GM12878 (cell line): Measurements from ENCODE around the gene ZNF827. TPM values are rescaled to one million over a fixed set of nuclear protein-coding genes. Genes with fewer than 3 reads are reported as not detected.

ENCODE experiments used
- ATAC-seq: fragments of 200-7000 bp; cut with Tn5 transposase; 3 replicates; pipeline ENCODE4 v1.9.1; 2020; ENCODE audit warnings: mild to moderate bottlenecking, moderate library complexity
- BruUV-seq: library from RNA; stranded (reverse); fragments of 400-500 nt; replicated peaks from 2 replicates; lab custom pipeline; 2021; lab: Mats Ljungman, UMichigan
- CTCF ChIA-PET: fragments of 300-600 bp; sonication (Branson Sonifier 250); formaldehyde crosslinking; extraction: SDS; loops from one replicate; lab custom pipeline; 2021; ENCODE audit warnings: inconsistent platforms; lab: Yijun Ruan, JAX
- POLR2A ChIA-PET: fragments of 350-600 bp; formaldehyde crosslinking; extraction: SDS; loops from one replicate; lab custom pipeline; 2021; ENCODE audit warnings: inconsistent platforms; lab: Charles Lee
- RAD21 ChIA-PET: fragments of 300-600 bp; sonication (Branson Sonifier 250); formaldehyde crosslinking; loops from one replicate; lab custom pipeline; 2023; ENCODE audit warnings: antibody characterized with exemption; ENCODE audit not compliant: unreplicated experiment; lab: Charles Lee
- SMC1A ChIA-PET: fragments of 300-600 bp; sonication (Branson Sonifier 250); formaldehyde crosslinking; loops from one replicate; lab custom pipeline; 2023; ENCODE audit not compliant: unreplicated experiment, uncharacterized antibody; lab: Charles Lee
- DNase-seq: peaks from one replicate; pipeline ENCODE4 v3.0.0-alpha.2; 2011; ENCODE audit warnings: low read depth, low spot score
- FAIRE-seq: peaks from 3 replicates; lab custom pipeline; 2011; peaks lifted over from hg19 to GRCh38; lab: Jason Lieb, UNC
- H2AFZ ChIP-seq: 2 replicates; pipeline ENCODE4 v1.6.0; 2011; ENCODE audit warnings: low read depth, low read length, control low read depth; ENCODE audit not compliant: control insufficient read depth
- H3K27ac ChIP-seq: 2 replicates; pipeline ENCODE4 v1.5.1; 2011; ENCODE audit warnings: control low read depth; ENCODE audit not compliant: control insufficient read depth, insufficient read depth
- H3K27me3 ChIP-seq, 2 experiments: replicated peaks in 1 of 2; 2 replicates each; pipeline versions ENCODE4 v1.6.0 to v1.6.1; 2011; ENCODE audit warnings: low read length in 1 of 2; ENCODE audit not compliant: control insufficient read depth in 2 of 2, insufficient read depth in 2 of 2
- H3K36me3 ChIP-seq, 2 experiments: 2 replicates each; pipeline ENCODE4 v1.5.1; 2011; ENCODE audit warnings: low read length in 1 of 2; ENCODE audit not compliant: control insufficient read depth in 2 of 2, insufficient read depth in 2 of 2
- H3K4me1 ChIP-seq: 2 replicates; pipeline ENCODE4 v1.6.1; 2011; ENCODE audit warnings: mild to moderate bottlenecking, low read length, moderate library complexity, mixed read lengths; ENCODE audit not compliant: control insufficient read depth, insufficient read depth
- H3K4me2 ChIP-seq: 2 replicates; pipeline ENCODE4 v1.6.0; 2011; ENCODE audit warnings: control low read depth; ENCODE audit not compliant: control insufficient read depth, insufficient read depth
- H3K4me3 ChIP-seq: fragments of 200-600 bp; sonication (generic); 2 replicates; pipeline ENCODE4 v1.5.1; 2016
- H3K79me2 ChIP-seq: 2 replicates; pipeline ENCODE4 v1.6.0; 2011; ENCODE audit warnings: low read length; ENCODE audit not compliant: control insufficient read depth, insufficient read depth
- H3K9ac ChIP-seq: 2 replicates; pipeline ENCODE4 v1.8.0; 2011; ENCODE audit warnings: low read length, control low read depth, mixed read lengths; ENCODE audit not compliant: control insufficient read depth, insufficient read depth
- H3K9me3 ChIP-seq: replicated peaks from 3 replicates; pipeline ENCODE4 v1.5.1; 2011; ENCODE audit warnings: mild to moderate bottlenecking, low read length; ENCODE audit not compliant: control insufficient read depth, insufficient read depth
- H4K20me1 ChIP-seq: 2 replicates; pipeline ENCODE4 v1.6.0; 2011; ENCODE audit not compliant: control insufficient read depth, insufficient read depth
- CUX1 ChIP-seq: IDR thresholded peaks from 2 replicates; pipeline ENCODE4 v1.6.1; 2012; ENCODE audit warnings: improper control_type of control experiment, low read depth, low read length; ENCODE audit not compliant: insufficient replicate concordance
- GABPA ChIP-seq: IDR thresholded peaks from 2 replicates; pipeline ENCODE4 v1.6.1; 2014; ENCODE audit warnings: antibody characterized with exemption, low read depth, mild to moderate bottlenecking, inconsistent platforms
- WGBS: methylation state at CpG from one replicate; pipeline ENCODE4 v1.1.6; 2016; ENCODE audit warnings: low lambda C conversion rate; ENCODE audit not compliant: insufficient replicate concordance, insufficient coverage; ENCODE audit errors: missing lambda C conversion rate; 5-methylcytosine and 5-hydroxymethylcytosine counted together
- in situ Hi-C: fragments of 300-500 bp; cut with MboI; formaldehyde crosslinking; loops from 9 replicates; pipeline ENCODE4 v1.14.3; 2018; ENCODE audit warnings: mixed read lengths
- intact Hi-C: fragments of 100-400 bp; cut with micrococcal nuclease; formaldehyde crosslinking; loops from one replicate; pipeline ENCODE4 v1.14.2; 2022; ENCODE audit not compliant: unreplicated experiment
- polyA plus RNA-seq, 11 experiments: library from polyadenylated mRNA; depleted of rRNA in 4 of 11; unstranded in 6 of 11; stranded (reverse) in 5 of 11; fragments of >200 nt; fragmentation: Nextera tagmentation in 4 of 11; fragmentation: Illumina TruSeq in 1 of 11; extraction: Ambion mirVana in 4 of 11; extraction: Trizol in 1 of 11; gene quantifications; 1 replicate in 1 of 11; 2 replicates in 10 of 11; pipeline versions ENCODE4 v1.2.1 to v1.2.3, GENCODE V29; 2011 to 2016; ENCODE audit warnings: inconsistent platforms in 2 of 11, missing spikeins in 2 of 11, low read depth in 1 of 11
- total RNA-seq, 4 experiments: library from RNA; depleted of rRNA in 3 of 4; stranded (reverse); fragments of >200 nt in 3 of 4; fragmentation: Illumina TruSeq in 1 of 4; extraction: Trizol in 1 of 4; gene quantifications; 2 replicates each; pipeline versions ENCODE4 v1.2.1 to v1.2.3, GENCODE V29; 2013 to 2021

The ZNF827 gene
- total and polyA plus RNA-seq, 10 of the 15 experiments (the other 5 are each of a cell fraction or from before 2014, with no cell fraction given) = 3.8 to 31.5 (median 13.6) TPM

- Histone ChIP-seq H2AFZ (no peak overlapping the region), H3K4me3 (no peak overlapping the region), H3K9me3 (peaks cover 6% of the 10 kb centered on the region; the same call in 2 of the 3 replicates), H3K27me3 (no peaks in the 10 kb centered on the region), H4K20me1 (no peaks in the 10 kb centered on the region), H3K27ac (no peak overlapping the region), H3K4me2 (no peak overlapping the region), H3K9ac (no peak overlapping the region), H3K79me2 (no peaks in the 10 kb centered on the region), H3K36me3 (peaks cover 2 to 24% of the 10 kb centered on the region in 2 experiments; a peak in 3 of 4 replicates), H3K4me1 (no peaks in the 10 kb centered on the region)
- ChIA-PET RAD21 (no interaction called here), POLR2A (no interaction called here), CTCF (no interaction called here), SMC1A (interaction anchor here (1.7 kb wide), 1 partner anchor 17 kb away, joined by 4 read pairs; no protein-coding TSS in a partner anchor)
- in situ Hi-C loops (no loop called here), intact Hi-C loops (no loop called here)
- FAIRE-seq = no peak
- WGBS = 50% methylated on average over 2 of the region's 2 CpGs
- no peak for ATAC-seq
- no peak for DNase-seq
- TF ChIP-seq GABPA = no peak
- TF ChIP-seq CUX1 = no peak
- BruUV-seq = no TSS peak
Measured at GRCh38 chr4:145784036-145784435, 154.6 kb downstream of the ZNF827 start.
